ENCODE data around the gene SYCN.
"Not testable (repeated sequence)": the region's sequence is repeated elsewhere in the genome, so short reads cannot be mapped to it uniquely, and the experiment has no call there.

SYCN gene, protein sequence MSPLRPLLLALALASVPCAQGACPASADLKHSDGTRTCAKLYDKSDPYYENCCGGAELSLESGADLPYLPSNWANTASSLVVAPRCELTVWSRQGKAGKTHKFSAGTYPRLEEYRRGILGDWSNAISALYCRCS

DNA sequence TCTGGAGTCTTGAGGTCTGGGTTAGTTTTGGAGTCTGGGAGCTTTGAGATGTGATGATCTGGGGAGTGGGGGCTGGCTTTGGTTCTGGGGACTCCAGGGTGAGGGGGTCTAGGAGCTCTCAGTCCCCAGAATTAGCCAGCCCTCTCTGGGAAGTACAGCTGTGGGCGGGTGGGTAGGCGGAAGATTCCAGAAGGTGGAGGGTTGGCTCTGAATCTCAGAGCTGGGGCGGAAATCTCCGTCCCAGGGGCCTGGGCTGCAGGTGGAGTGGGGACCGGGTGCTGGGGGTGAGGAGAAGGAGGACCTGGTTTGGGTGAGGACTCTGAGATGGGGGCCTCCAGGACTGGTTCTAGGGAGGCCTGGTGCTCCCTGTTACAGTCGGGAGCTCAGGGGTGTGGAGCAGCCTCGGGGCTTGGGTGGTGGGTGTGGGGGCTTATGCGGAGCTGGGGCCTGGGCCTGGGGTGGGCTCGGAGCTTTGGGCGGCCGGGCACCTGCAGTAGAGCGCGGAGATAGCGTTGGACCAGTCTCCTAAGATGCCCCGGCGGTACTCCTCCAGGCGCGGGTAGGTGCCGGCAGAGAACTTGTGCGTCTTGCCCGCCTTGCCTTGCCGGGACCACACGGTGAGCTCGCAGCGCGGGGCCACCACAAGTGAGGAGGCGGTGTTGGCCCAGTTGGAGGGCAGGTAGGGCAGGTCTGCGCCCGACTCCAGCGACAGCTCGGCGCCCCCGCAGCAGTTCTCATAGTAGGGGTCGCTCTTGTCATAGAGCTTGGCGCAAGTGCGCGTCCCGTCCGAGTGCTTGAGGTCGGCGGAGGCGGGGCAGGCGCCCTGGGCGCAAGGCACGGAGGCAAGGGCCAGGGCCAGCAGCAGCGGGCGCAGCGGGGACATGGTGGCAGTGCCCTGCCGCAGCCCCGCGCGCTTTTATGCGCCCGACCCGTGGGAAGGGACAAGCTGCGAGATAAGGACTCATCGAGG, at the start of gene SYCN:
SYCN (minus strand) TSS at position 892 of the 970 bp plus-strand sequence; CDS start at position 883, 9 bp downstream.
- in situ Hi-C loops (cut with MboI; ENCODE audit: low sequenced_read_pairs): no loop called here

DNA sequence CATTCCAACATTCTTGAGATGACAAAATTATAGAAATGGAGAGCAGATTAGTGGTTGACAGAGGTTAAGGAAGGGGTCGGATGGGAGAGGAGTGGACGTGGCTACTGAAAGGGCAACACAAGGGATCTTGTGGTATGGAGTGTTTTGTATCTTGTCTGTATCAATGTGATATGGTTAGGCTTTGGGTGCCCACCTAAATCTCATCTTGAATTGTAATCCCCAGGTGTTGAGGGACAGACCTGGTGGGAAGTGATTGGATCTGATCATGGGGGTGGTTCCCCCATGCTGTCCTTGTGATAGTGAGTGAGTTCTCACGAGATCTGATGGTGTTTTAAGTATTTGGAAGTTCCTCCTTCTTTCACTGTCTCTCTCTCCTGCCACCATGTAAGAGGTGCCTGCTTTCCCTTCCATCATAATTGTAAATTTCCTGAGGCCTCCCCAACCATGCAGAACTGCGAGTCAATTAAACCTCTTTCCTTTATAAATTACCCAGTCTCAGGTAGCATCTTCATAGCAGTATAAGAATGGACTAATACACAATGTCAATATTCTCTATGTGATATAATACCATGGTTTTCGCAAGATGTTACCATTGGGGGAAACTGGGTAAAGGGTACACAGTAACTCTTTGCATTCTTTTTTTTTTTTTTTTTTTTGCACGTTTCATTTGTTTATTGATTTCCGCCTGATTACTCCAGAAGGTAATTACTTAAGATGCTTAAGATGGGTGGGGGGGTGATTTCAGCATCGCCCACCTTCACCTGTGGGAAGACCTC, 49.5 kb upstream of the SYCN start:
- in situ Hi-C loops (cut with MboI; ENCODE audit: low sequenced_read_pairs): no loop called here

DNA sequence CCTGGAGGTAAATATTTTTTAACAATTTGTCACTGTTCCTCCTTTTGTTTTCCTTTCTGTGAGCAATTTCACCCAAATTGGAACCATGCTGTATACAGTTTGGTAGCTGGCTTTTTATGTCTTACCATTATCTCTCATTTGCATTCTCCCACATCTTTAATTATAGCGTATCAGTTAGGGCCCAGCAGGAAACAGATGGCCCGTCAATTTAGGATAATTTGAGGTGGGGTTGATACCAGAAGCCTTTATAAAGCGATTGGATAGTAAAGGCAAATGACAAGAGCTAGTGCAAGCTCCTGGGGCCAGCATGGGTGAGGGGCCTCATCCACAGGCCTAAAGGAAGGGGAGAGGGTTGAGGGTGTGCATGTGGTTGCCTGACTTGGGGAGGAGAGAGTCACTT, 48.4 kb upstream of the SYCN start:
- in situ Hi-C loops (cut with MboI; ENCODE audit: low sequenced_read_pairs): no loop called here

DNA sequence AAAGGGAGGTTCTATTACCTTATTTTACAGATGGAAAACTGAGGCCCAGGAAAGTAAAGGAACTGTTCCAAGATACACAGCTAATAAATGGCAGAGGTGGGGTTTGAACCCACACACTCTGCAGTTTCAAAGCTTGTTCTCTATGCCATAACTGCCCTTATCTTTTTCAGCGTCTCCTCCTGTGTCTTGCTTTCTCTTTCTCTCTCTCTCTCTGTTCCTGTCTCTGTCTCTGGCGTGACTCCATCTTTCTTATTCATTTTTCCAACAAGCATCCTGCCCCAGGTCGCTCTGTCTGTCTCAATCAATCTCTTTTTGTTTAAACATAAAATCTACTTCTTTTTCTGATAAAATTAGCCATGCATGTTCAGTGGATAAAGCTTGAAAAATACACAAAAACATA, 47.8 kb upstream of the SYCN start:
- in situ Hi-C loops (cut with MboI; ENCODE audit: low sequenced_read_pairs): no loop called here

DNA sequence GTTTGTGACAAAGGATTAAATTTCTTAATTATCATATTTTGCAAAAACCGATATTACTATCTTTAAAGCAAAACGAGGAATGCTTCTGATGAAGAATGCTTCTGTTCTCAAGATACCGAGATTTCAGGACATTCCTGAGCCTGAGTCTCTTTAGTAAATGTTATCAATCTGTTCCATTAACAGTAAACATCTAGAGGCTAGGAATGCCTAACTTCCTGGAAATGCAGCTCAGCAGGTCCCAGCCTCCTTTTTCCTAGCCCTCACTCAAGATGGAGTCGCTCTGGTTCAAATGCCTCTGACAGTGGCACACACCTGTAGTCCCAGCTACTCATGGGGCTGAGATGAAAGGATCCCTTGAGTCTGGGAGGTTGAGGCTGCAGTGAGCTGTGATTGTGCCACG, 47.0 kb upstream of the SYCN start:
- in situ Hi-C loops (cut with MboI; ENCODE audit: low sequenced_read_pairs): no loop called here

DNA sequence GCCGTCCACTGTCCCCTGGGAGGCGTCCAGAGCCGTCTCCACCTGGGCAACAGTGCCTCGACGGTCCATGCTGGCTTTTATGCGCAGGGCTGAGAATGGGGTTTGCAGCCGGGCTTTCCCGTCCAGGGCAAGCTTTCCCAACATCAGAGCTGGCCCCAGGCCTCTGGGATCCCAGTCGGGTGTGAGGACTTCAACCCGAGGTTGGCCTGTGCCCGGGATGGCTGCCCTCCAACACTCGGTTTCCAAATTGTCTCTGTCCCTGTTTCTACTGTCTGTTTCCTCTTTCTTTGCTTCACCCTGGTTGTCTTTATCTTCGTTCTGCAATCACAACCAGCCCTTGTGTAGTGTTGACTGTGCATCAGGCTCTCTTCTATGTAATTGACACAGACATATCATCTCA, 44.7 kb upstream of the SYCN start, which contains the start of gene IFNL4:
IFNL4 (minus strand) TSS at position 51 of the 400 bp plus-strand sequence.
- in situ Hi-C loops (cut with MboI; ENCODE audit: low sequenced_read_pairs): no loop called here

DNA sequence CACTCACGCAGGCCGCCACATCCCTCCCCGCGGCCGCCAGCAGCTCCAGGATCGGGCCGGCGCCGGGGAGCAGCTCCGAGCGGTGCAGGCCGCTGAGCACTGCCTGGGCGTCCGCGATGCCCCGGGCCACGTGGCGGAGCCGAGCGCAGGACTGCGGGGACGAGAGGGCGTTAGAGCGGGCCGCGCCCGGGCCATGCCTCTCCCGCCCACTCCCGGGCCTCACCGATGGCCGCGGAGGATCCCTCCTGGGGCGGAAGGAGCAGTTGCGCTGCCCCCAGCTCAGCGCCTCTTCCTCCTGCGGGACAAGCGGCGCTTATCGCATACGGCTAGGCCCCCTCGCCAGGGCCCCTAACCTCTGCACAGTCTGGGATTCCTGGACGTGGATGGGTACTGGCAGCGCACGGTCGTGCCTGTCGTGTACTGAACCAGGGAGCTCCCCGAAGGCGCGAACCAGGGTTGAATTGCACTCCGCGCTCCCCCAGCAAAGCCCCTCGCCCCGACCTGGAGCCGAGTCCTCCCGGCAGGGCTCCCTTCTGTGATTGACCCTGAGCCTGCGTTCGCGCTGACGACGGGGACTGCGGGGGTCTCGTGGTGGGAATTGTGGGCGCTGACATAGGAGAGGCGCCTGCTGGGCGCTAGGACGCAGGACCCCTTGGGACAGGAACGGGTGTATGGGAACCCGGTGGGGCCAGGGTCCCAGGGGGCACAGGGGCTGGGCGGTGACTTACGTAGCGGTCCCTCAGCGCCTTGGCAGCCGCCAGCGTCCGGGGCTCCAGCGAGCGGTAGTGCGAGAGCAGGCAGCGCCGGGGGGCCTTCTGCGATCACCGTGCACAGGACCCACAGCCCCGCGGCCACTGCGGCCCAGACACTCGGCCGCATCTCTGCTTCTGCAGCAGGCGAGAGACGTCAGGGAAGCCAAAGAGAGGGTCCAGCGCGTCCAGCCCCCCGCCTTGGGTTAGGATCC, 43.9 kb upstream of the SYCN start:
- in situ Hi-C loops (cut with MboI; ENCODE audit: low sequenced_read_pairs): no loop called here

DNA sequence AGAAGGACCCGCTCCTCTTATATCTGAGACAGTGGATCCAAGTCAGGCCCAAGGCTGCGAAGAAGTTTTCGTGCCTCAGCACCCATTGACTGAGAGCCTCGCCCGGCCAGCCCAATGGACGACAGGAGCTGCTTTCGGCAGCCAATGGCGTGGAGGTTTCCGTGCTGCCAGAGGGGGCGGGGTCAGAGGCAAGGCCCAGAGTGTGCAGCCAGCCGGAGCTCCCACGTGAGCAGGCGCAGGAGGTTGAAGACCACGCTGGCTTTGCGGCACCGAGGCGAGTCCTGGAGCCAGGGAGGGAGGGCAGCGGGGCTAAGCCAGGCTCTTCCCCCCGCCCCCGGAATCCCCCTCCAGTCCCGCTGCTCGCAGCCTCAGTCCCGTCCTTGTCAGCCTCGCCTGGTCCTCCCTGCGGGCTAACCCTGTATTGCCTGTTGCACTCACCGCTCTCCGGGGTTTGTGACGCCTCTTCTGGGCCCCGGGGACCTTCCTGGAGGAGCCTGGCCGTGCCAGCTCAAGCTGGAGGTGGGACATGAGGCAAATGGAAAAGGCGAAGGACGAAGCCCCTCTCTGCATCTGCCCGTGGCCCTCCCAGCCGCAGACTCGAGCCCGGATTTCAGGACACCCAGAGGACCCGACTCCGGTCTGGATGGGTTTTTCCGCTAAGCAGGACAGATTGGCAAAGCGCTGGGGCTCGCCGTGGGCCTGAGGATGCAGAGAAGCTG, 43.0 kb upstream of the SYCN start:
- in situ Hi-C loops (cut with MboI; ENCODE audit: low sequenced_read_pairs): no loop called here

DNA sequence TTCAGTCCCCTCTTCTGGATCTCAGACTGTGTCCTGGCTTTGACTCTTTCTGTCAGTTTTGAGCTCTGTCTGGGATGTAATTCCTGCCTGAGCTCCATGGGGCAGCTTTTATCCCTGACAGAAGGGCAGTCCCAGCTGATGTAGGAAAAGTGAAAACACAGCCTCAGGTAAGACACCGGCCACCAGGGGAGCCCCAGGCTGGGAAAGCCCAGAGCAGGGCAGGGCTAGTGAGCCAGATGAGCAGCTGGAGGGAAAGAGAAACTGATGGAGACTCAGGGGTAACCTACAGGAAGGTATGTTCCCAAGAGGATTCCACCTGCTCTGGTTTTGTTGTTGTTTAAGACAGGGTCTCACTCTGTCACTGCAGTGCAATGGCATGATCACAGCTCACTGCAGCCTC, 41.1 kb upstream of the SYCN start:
- in situ Hi-C loops (cut with MboI; ENCODE audit: low sequenced_read_pairs): not testable (repeated sequence)

DNA sequence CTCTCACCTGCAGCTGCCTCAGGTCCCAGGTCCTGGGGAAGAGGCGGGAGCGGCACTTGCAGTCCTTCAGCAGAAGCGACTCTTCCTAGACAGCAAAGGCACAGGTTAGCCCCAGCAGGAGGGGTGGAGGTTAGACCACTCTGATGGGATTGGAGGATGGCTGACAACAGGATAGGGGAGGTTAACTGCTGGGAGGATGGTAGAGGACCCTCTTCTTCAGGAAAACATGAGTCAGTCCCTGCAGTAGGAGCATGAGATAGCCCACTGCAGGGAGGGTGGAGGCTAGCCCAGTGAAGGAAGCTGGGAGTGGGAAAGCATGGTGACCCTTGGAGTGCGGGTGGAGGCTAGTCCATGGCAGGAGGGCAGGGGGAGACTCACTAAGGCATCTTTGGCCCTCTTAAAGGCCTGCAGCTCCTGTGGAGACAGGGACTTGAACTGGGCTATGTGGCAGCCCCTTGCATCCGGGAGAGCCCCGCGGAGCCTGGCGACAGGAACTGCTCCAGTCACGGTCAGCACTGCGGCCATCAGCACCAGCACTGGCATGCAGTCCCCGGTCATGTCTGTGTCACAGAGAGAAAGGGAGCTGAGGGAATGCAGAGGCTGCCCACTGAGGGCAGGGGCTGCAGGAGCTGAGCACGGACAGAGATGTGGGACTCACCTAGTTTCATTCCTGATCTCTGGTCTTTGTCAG, 40.5 kb upstream of the SYCN start, which contains the start of gene IFNL3:
IFNL3 (minus strand) TSS at position 597 of the 691 bp plus-strand sequence; CDS start at position 558, 39 bp downstream.
- in situ Hi-C loops (cut with MboI; ENCODE audit: low sequenced_read_pairs): not testable (repeated sequence)

DNA sequence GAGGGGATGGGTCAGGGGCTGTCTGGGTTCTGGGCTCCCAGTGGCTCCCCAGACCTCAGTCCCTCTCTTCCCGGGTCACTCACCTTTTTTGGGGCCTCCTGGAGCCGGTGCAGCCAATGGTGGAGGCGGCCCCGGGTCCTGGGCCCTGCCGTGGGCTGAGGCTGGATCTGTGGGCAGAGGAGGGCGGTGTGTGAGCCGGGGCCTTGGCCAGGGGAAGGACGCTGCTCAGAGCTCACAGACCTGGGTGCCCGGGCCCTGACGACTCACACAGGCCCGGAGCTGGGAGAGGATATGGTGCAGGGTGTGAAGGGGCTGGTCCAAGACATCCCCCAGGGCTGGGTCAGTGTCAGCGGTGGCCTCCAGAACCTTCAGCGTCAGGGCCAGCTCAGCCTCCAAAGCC, 39.7 kb upstream of the SYCN start:
- in situ Hi-C loops (cut with MboI; ENCODE audit: low sequenced_read_pairs): not testable (repeated sequence)

DNA sequence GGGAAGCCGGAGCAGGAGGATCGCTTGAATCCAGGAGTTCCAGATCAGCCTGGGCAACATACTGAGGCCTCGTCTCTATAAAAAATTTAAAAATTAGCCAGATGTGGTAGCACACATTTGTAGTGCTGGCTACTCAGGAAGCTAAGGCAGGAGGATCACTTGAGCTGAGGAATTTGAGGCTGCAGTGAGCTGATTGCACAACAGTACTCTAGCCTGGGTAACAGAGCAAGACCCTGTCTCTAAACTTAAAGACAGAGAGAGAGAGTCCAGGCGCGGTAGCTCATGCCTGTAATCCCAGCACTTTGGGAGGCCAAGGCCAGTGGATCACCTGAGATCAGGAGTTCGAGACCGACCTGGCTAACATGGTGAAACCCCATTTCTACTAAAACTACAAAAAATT, 36.4 kb upstream of the SYCN start:
- in situ Hi-C loops (cut with MboI; ENCODE audit: low sequenced_read_pairs): no loop called here

DNA sequence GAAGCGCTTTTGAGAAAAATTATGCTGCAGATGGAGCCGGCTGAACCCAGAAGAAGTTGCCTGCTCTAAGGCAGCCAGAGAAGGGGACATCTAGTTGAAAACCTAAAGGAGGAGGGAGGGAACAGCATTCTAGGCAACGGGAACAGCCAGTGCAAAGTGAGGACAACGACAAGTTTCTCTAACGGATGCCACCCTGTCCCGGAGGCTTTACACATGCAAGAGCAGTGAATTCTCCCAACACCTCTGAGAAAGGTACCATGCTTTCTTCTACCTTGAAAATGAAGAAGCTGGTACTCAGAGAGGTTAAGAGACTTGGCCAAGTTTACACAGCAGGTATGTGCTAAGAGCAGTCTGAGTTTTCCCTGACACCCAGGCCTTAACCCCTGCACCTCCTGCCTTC, 34.9 kb upstream of the SYCN start:
- in situ Hi-C loops (cut with MboI; ENCODE audit: low sequenced_read_pairs): no loop called here

DNA sequence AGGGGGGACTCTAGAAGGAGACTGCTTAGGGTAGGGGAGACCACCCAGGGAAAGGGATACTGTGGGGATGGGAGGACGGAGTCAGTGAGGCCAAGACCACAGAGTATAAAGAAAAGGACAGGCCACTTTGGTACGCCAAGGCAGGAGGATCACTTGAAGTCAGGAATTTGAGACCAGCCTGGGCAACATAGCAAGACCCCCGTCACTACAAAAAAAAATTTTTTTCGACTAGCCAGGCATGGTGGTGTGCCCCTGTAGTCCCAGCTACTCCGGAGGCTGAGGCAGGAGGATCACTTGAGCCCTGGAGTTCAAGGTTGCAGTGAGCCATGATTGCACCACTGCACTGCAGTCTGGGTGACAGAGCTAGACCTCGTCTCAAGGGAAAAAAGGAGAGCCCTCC, 34.1 kb upstream of the SYCN start:
- in situ Hi-C loops (cut with MboI; ENCODE audit: low sequenced_read_pairs): no loop called here

DNA sequence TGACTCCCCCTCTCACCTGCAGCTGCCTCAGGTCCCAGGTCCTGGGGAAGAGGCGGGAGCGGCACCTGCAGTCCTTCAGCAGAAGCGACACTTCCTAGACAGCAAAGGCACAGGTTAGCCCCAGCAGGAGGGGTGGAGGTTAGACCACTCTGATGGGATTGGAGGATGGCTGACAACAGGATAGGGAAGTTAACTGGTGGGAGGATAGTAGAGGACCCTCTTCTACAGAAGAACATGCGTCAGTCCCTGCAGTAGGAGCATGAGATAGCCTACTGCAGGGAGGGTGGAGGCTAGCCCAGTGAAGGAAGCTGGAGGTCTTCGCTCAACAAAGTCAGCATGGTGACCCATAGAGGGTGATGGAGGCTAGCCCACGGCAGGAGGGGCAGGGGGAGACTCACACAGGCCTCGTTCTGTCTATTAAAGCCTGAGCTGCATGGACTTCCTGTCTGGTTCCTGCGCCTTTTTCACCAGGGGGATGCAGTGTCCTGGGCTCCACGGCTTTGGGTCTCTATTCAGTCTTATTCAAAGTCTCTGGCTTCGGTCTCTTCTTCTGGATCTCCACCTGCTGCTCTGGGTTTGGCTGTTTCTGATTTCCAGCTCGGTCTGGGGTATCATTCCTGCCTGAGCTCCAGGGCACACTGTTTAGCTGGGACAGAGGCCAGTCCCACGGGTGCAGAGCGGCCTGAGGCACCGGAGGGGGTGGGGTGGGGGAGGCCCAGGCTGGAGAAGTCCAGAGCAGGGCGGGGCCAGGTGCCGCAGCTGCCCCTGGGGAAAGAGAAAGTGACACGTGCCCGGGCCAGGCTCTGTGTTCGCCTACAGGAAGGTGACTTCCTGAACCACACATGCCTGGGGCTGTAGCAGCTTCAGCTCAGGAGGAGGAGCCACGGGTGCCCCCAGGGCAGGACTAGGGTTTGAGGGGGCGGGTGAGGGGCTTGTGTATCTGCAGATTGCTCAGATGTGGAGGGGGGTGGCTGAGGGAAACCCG, 33.4 kb upstream of the SYCN start:
- in situ Hi-C loops (cut with MboI; ENCODE audit: low sequenced_read_pairs): no loop called here

DNA sequence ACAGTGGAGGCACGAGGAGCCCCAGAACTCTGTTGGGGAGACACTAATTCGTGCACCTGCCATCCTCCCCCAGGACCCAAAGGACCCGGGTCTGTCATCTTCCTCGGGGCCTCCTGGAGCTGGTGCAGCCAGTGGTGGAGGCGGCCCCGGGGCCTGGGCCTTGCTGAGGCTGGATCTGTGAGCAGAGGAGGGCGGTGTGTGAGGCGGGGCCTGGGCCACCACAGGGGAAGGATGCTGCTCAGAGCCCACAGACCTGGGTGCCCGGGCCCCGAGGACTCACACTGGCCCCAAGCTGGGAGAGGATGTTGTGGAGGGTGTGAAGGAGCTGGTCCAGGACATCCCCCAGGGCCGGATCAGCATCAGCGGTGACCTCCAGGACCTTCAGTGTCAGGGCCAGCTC, 32.5 kb upstream of the SYCN start:
- in situ Hi-C loops (cut with MboI; ENCODE audit: low sequenced_read_pairs): no loop called here

DNA sequence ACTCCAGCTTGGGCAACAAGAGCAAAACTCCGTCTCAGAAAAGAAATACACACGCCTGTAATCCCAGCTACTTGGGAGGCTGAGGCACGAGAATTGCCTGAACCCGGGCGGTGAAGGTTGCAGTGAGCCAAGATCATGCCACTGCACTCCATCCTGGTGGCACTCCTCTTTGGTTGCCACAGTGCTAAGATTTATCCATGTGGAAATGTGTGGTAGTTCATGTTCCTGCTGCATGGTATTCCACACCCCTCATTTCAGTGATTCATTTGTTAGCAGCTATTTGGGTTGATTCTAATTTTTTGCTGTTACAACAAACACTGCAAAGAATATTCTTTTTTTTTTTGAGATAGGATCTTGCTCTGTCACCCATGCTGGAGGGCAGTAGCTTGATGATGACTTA, 28.6 kb upstream of the SYCN start:
- in situ Hi-C loops (cut with MboI; ENCODE audit: low sequenced_read_pairs): no loop called here

Data from HL-60/S4 treated with phorbol 12-myristate 13-acetate at 8.2 ng/mL for 4 days and 3 days (cell line).